Skeletal muscle satellite cell (primary cell): ENCODE measurements around the gene PXDC1.

Experiments used
- H3K27me3 ChIP-seq: 2 replicates; pipeline ENCODE4 v1.7.0; 2013; ENCODE audit warnings: low read length; ENCODE audit not compliant: control insufficient read depth, insufficient read depth
- H3K36me3 ChIP-seq: 2 replicates; pipeline ENCODE4 v1.7.0; 2013; ENCODE audit warnings: mild to moderate bottlenecking, control low read depth, low read length; ENCODE audit not compliant: insufficient read depth
- H3K4me1 ChIP-seq: 2 replicates; pipeline ENCODE4 v1.7.0; 2013; ENCODE audit warnings: low read length; ENCODE audit not compliant: control insufficient read depth, insufficient read depth
- H3K4me2 ChIP-seq: 2 replicates; pipeline ENCODE4 v1.7.0; 2013; ENCODE audit warnings: mild to moderate bottlenecking, low read length
- H3K4me3 ChIP-seq: 2 replicates; pipeline ENCODE4 v1.7.0; 2013; ENCODE audit warnings: low read length
- H3K9ac ChIP-seq: 2 replicates; pipeline ENCODE4 v1.7.0; 2013; ENCODE audit warnings: mild to moderate bottlenecking, low read depth, low read length, moderate library complexity
- H3K9me3 ChIP-seq: replicated peaks from 2 replicates; pipeline ENCODE4 v1.7.0; 2013; ENCODE audit warnings: mild to moderate bottlenecking, control low read depth, low read length

The PXDC1 gene

GRCh38 chr6:3789896-3790558, 38.5 kb upstream of the PXDC1 start:
- Histone ChIP-seq H3K4me3 (no peak overlapping the region), H3K9ac (no peak overlapping the region), H3K36me3 (no peaks in the 10 kb centered on the region), H3K4me2 (no peak overlapping the region), H3K9me3 (no peaks in the 10 kb centered on the region), H3K4me1 (peaks cover 19% of the 10 kb centered on the region), H3K27me3 (no peaks in the 10 kb centered on the region)

GRCh38 chr6:3789018-3789895, 37.7 kb upstream of the PXDC1 start:
- H3K4me3 ChIP-seq: no peak overlapping the region
- no peaks in the 10 kb centered on the region for H3K36me3 ChIP-seq
- no peaks in the 10 kb centered on the region for H3K27me3 ChIP-seq
- no peaks in the 10 kb centered on the region for H3K9me3 ChIP-seq
- no peak overlapping the region for H3K9ac ChIP-seq
- peaks cover 19% of the 10 kb centered on the region for H3K4me1 ChIP-seq
- no peak overlapping the region for H3K4me2 ChIP-seq

GRCh38 chr6:3788408-3789017, 37.0 kb upstream of the PXDC1 start:
- no peak overlapping the region for H3K9ac ChIP-seq

GRCh38 chr6:3786141-3786540, 34.6 kb upstream of the PXDC1 start:
- Histone ChIP-seq H3K36me3 (no peaks in the 10 kb centered on the region), H3K4me3 (no peak overlapping the region), H3K27me3 (no peaks in the 10 kb centered on the region), H3K9me3 (no peaks in the 10 kb centered on the region), H3K4me1 (peaks cover 14% of the 10 kb centered on the region), H3K9ac (no peak overlapping the region), H3K4me2 (peak overlapping the region; percentile 12)

More at GRCh38 chr6:3788408-3789017, 37.0 kb upstream of the PXDC1 start:
- H3K27me3 ChIP-seq: no peaks in the 10 kb centered on the region
- no peaks in the 10 kb centered on the region for H3K36me3 ChIP-seq
- H3K9me3 ChIP-seq: no peaks in the 10 kb centered on the region
- no peak overlapping the region for H3K4me2 ChIP-seq
- no peak overlapping the region for H3K4me3 ChIP-seq
- H3K4me1 ChIP-seq: peaks cover 19% of the 10 kb centered on the region

GRCh38 chr6:3785745-3786098, 34.2 kb upstream of the PXDC1 start:
- Histone ChIP-seq H3K4me3 (no peak overlapping the region), H3K4me2 (peak overlapping the region; percentile 12), H3K36me3 (no peaks in the 10 kb centered on the region), H3K9ac (no peak overlapping the region), H3K4me1 (peaks cover 14% of the 10 kb centered on the region), H3K9me3 (no peaks in the 10 kb centered on the region), H3K27me3 (no peaks in the 10 kb centered on the region)

- H3K9me3 ChIP-seq: no peaks in the 10 kb centered on the region
- no peaks in the 10 kb centered on the region for H3K36me3 ChIP-seq
- H3K4me1 ChIP-seq: peaks cover 14% of the 10 kb centered on the region
- H3K4me2 ChIP-seq: no peak overlapping the region
- H3K9ac ChIP-seq: no peak overlapping the region
- no peaks in the 10 kb centered on the region for H3K27me3 ChIP-seq
- no peak overlapping the region for H3K4me3 ChIP-seq
Observed at GRCh38 chr6:3784885-3785744, 33.6 kb upstream of the PXDC1 start.

GRCh38 chr6:3784423-3784822, 32.9 kb upstream of the PXDC1 start:
- H3K4me2 ChIP-seq: no peak overlapping the region
- H3K4me1 ChIP-seq: peaks cover 14% of the 10 kb centered on the region
- no peaks in the 10 kb centered on the region for H3K36me3 ChIP-seq
- no peaks in the 10 kb centered on the region for H3K9me3 ChIP-seq
- H3K27me3 ChIP-seq: no peaks in the 10 kb centered on the region
- H3K4me3 ChIP-seq: no peak overlapping the region
- no peak overlapping the region for H3K9ac ChIP-seq

GRCh38 chr6:3782876-3783832, 31.6 kb upstream of the PXDC1 start:
- no peak overlapping the region for H3K4me2 ChIP-seq
- no peak overlapping the region for H3K9ac ChIP-seq
- no peaks in the 10 kb centered on the region for H3K36me3 ChIP-seq
- no peak overlapping the region for H3K4me3 ChIP-seq
- H3K27me3 ChIP-seq: no peaks in the 10 kb centered on the region
- peaks cover 10% of the 10 kb centered on the region for H3K4me1 ChIP-seq
- no peaks in the 10 kb centered on the region for H3K9me3 ChIP-seq

GRCh38 chr6:3781504-3781903, 30.0 kb upstream of the PXDC1 start:
- H3K4me1 ChIP-seq: peaks cover 8% of the 10 kb centered on the region
- no peaks in the 10 kb centered on the region for H3K9me3 ChIP-seq
- no peak overlapping the region for H3K4me3 ChIP-seq
- no peaks in the 10 kb centered on the region for H3K27me3 ChIP-seq
- no peak overlapping the region for H3K4me2 ChIP-seq
- no peaks in the 10 kb centered on the region for H3K36me3 ChIP-seq
- no peak overlapping the region for H3K9ac ChIP-seq

- no peaks in the 10 kb centered on the region for H3K4me1 ChIP-seq
- H3K4me3 ChIP-seq: no peak overlapping the region
- H3K9ac ChIP-seq: no peak overlapping the region
- H3K4me2 ChIP-seq: no peak overlapping the region
- H3K9me3 ChIP-seq: no peaks in the 10 kb centered on the region
- H3K27me3 ChIP-seq: no peaks in the 10 kb centered on the region
- no peaks in the 10 kb centered on the region for H3K36me3 ChIP-seq
Observed at GRCh38 chr6:3779574-3779849, 28.0 kb upstream of the PXDC1 start.
